ENCODE data around the gene AKAP13. TPM values are rescaled to one million over a fixed set of nuclear protein-coding genes. Genes with fewer than 3 reads are reported as not detected.

The AKAP13 gene
- total RNA-seq, 4 donors from 2014 or later = 105 to 167 (median 129) TPM

DNA sequence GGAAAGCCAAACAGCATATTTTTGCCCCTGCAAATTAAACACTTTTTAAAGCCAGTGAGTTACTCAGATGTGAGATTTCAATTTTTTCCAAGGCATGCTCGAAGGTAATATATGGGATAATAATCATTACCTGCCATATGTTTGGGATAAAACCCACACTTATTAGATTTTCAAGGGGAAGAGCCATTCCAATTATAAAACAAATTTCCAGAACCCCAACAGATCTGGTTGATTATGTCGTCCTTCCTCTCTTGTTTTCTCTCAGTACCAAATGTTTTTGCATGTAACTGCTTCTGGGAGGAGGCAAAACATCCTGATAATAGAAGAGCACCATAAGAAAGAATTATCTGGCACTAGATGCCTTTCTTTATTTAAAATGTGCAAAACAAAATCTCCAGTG, 115.1 kb downstream of the AKAP13 start:
- 78 to 87% methylated on average over 2 of the region's 2 CpGs for WGBS, 2 donors
- no peak for TF ChIP-seq POLR2A (IDR thresholded peaks at IDR 0.05)
- TF ChIP-seq, protein P1, sequence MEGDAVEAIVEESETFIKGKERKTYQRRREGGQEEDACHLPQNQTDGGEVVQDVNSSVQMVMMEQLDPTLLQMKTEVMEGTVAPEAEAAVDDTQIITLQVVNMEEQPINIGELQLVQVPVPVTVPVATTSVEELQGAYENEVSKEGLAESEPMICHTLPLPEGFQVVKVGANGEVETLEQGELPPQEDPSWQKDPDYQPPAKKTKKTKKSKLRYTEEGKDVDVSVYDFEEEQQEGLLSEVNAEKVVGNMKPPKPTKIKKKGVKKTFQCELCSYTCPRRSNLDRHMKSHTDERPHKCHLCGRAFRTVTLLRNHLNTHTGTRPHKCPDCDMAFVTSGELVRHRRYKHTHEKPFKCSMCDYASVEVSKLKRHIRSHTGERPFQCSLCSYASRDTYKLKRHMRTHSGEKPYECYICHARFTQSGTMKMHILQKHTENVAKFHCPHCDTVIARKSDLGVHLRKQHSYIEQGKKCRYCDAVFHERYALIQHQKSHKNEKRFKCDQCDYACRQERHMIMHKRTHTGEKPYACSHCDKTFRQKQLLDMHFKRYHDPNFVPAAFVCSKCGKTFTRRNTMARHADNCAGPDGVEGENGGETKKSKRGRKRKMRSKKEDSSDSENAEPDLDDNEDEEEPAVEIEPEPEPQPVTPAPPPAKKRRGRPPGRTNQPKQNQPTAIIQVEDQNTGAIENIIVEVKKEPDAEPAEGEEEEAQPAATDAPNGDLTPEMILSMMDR (IDR thresholded peaks at IDR 0.05) = no peak
- no peak for DNase-seq (ENCODE audit: low spot score in 2 of 2)
- H3K4me3 ChIP-seq (ENCODE audit: low read depth, poor library complexity, severe bottlenecking) = no peak overlapping the region
- intact Hi-C loops (cut with DNase I; ENCODE audit: low total_unique reads) = no loop called here

DNA sequence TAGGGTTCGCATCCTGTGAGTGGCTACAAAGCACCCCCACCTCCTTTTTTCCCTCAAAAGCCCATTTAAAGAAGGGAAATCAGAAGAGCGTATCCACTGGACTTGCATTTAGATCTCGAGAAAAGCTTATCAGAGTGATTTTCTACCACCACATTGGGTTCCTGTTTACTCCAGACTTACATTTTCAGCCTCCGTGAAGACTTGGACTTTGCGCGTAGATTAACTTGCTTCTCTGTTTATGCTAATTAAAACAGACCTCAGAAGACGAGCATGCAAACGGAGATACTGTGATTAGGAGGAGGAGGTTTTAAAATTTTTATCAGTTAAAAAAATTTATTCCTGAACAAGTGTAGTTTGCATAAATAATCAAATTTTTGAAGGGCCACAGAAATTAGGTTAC, 115.7 kb downstream of the AKAP13 start:
- no peak overlapping the region for H3K4me3 ChIP-seq (ENCODE audit: low read depth, poor library complexity, severe bottlenecking)
- intact Hi-C loops (cut with DNase I; ENCODE audit: low total_unique reads) = no loop called here
- no peak for DNase-seq (ENCODE audit: low spot score in 2 of 2)
- 58 to 85% methylated on average over 8 of the region's 8 CpGs for WGBS, 2 donors
- TF ChIP-seq POLR2A (IDR thresholded peaks at IDR 0.05) = no peak
- TF ChIP-seq, protein P1 (IDR thresholded peaks at IDR 0.05) = no peak

DNA sequence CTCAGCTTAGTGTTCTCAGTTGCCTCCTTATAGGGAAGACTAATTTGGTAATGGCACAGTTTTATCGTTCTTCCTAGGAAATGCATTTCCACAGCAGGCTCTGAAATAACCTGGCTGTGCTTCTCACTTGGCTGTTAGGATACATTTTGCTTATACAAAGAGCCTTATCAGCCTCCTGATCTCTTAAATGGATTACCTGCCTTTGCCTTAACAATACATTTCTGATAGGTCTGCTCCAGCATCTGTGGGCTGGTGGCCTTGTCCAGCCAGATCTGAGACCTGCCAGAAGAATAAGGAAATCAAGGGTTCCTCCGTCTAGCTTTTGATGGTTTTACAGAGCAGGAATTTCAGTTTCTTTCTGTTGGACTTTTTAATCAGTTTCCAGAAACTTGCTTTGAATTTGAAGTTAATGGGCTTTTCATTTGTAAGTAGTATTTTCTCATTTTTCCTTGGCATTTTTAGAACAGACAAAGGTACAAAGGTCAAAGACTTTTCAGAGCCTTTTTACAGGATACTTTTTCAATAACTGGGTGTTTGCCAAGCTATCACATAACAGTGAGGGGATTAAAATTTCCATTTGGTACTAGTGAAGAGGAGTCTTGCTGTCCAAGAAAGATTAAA, 116.3 kb downstream of the AKAP13 start:
- DNase-seq (ENCODE audit: low spot score in 2 of 2) = no peak
- WGBS, 2 donors = 37 to 57% methylated on average over 2 of the region's 2 CpGs

DNA sequence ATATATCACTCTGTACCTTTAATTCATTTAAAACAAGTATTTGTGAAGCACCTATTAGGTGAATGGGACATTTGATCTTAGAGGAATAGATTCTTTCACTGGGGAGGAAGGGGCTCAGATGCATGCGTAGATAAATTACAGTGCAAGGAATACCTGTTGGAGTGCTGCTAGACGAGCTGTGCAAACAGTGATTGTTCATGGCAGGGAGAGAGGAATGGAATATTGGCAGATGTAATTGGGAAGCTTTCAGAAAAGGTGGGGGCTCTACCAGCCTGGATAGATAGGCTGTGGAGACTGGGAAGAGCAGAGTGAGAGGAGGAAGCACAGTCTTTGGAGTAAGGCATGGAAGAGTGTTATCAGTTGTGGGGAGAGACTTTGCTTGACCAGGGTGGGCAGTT, 116.8 kb downstream of the AKAP13 start:
- 71 to 83% methylated on average over 2 of the region's 2 CpGs for WGBS, 2 donors
- TF ChIP-seq, protein P1 (IDR thresholded peaks at IDR 0.05) = no peak
- no peak for TF ChIP-seq POLR2A (IDR thresholded peaks at IDR 0.05)
- no peak for DNase-seq (ENCODE audit: low spot score in 2 of 2)
- intact Hi-C loops (cut with DNase I; ENCODE audit: low total_unique reads) = no loop called here
- H3K4me3 ChIP-seq (ENCODE audit: low read depth, poor library complexity, severe bottlenecking) = no peak overlapping the region

More for the DNA sequence above, 116.3 kb downstream of the AKAP13 start:
- intact Hi-C loops (cut with DNase I; ENCODE audit: low total_unique reads) = no loop called here
- TF ChIP-seq POLR2A (IDR thresholded peaks at IDR 0.05) = no peak
- no peak overlapping the region for H3K4me3 ChIP-seq (ENCODE audit: low read depth, poor library complexity, severe bottlenecking)

DNA sequence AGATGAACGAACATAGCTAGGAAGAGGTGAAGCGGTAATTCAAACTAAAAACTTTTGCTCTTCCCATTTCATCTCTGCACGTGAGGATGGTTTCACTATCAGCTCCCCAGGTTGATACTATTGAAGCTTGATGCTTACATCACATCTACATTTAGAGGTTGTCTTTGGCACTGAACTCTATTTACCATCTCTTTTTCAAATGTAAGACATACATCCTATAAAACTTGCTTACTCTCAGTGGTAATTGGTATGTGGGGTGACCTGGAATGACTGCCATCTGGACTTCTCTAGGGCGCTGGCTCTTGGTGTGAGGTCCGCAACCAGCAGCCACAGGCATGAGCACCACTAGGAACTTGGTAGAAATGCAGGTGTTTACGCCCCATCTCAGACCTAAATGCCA, 118.1 kb downstream of the AKAP13 start:
- WGBS, 2 donors = 78 to 91% methylated on average over 6 of the region's 6 CpGs
- DNase-seq (ENCODE audit: low spot score in 2 of 2) = no peak
- H3K4me3 ChIP-seq (ENCODE audit: low read depth, poor library complexity, severe bottlenecking) = no peak overlapping the region
- TF ChIP-seq POLR2A (IDR thresholded peaks at IDR 0.05) = no peak
- TF ChIP-seq, protein P1 (IDR thresholded peaks at IDR 0.05) = no peak
- intact Hi-C loops (cut with DNase I; ENCODE audit: low total_unique reads) = no loop called here

DNA sequence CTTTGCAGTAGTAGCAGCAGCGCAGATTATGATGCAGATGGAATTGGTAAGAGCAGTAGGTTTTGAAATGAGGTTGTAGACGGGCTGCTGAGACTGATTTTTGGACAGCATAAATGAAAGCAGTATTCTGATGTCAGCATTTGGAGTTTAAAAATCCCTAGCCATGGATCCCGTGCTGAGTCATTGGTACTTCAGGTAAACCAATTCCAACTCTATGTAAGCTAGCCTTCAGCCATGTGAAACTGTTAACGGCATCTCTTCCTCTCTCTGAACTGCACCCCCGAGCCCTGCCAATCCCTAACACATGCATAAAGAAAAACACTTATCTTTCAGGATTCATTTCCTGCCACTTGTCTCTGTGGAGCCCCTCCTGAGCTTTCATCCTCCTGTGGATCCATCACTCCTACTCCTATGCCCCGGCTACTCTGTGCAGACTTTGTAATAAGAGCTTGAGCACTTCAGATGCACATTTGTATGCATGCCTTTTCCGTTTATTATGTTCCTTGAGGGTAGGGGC, 119.0 kb downstream of the AKAP13 start:
- no peak overlapping the region for H3K4me3 ChIP-seq (ENCODE audit: low read depth, poor library complexity, severe bottlenecking)
- intact Hi-C loops (cut with DNase I; ENCODE audit: low total_unique reads) = no loop called here
- TF ChIP-seq POLR2A (IDR thresholded peaks at IDR 0.05) = no peak
- TF ChIP-seq, protein P1 (IDR thresholded peaks at IDR 0.05) = no peak
- WGBS, 2 donors = 51 to 54% methylated on average over 7 of the region's 7 CpGs
- no peak for DNase-seq (ENCODE audit: low spot score in 2 of 2)
